ENCODE measurements around the gene SERTAD2. TPM values are rescaled to one million over a fixed set of nuclear protein-coding genes. Genes with fewer than 3 reads are reported as not detected.

The SERTAD2 gene
- total RNA-seq, 1 donor from 2014 or later = 21.9 TPM

- ATAC-seq = peak; percentile 14
Measured at GRCh38 chr2:64646007-64646880, 7.5 kb downstream of the SERTAD2 start.

DNA sequence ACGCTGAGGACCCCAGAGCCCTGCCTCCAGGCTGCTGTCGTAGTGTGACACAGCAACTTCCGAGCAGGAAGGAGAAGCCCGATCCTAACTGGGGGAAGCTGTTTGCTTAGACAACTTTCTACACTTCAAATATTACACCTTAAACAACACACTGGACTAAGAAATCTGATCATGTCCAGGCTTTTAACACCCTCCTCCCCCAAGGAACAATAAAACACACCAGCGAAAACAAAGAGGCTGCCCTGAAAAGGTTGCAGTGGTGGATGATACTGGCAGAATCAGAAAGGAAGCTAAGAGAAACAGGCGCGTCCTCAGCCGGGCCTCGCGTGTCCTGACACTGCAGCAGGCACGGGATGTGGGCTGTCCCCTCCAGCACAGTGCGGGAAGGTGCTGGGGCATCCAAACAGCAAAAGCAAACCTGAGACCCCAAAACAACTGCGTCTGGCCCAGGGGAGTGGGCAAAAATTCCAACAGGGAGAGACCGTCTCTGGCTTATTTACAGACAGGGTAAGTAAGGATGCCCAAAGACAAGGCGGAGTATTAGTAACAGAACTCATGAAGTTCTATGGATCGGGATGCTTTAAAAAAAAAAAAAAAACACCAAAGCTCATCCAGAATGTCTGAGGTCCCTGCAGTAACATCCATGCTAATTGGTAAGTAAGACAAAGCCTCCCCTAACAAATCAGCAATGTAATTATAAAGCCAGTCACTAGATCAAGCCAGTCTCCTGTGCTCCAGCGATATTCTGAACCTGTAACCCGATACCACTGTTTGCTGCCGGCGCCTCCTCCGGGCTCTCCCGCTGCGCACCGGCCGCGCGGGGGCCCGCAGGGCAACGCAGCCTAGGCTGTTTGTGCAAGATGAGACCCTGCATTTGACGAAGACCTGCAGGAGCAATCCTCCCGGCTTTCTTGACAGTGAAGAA is 9.0 kb downstream of the SERTAD2 start:
- peak; percentile 66 for ATAC-seq

GRCh38 chr2:64643838-64644457 is 9.8 kb downstream of the SERTAD2 start:
- peak; percentile 9 for ATAC-seq

GRCh38 chr2:64641599-64641998 is 12.1 kb downstream of the SERTAD2 start:
- no peak for ATAC-seq

DNA sequence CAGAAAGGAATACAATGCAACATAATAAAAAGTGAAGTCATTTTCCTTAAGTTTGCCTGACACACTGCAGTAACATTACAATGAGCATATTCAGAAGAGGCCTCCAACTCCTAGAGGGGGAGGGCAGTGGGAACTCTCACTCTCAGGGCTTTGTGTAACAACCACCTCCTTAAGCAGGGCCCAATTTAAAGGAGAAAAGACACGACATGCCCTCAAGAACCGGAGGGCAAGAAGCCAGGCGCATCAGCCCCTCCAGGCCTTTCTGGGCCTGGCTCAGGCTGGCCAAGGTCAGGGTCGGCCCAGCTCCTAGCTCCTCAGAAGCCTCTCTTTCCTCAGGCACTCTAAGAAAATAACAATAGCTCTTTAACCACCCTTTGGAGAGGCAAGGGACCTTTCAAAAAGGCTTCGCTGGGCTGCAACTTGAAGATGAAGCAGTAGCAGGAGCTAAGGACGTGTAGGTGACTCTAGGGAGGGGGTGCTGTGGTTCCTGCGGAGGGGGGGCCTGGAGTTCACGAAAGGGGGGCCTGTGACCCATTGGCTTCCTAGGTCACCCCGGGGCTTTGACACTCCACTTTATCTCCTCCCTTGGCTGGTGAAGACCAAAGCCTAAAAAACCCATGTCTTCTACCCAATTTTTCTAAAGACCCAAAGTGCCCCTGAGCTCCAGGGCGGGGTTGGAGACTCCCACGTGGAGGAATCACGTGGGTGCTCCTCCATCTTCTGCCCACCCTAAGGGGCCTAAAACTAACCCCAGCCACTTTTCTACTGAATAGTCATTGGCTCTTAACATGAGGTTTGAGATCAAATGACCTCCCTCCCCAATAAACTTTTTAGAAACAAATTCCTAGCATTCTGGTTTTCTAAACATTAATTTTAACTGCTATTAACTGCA is 13.3 kb downstream of the SERTAD2 start:
- ATAC-seq = no peak

- ATAC-seq = no peak
Measured at GRCh38 chr2:64639691-64640090, 14.0 kb downstream of the SERTAD2 start.

DNA sequence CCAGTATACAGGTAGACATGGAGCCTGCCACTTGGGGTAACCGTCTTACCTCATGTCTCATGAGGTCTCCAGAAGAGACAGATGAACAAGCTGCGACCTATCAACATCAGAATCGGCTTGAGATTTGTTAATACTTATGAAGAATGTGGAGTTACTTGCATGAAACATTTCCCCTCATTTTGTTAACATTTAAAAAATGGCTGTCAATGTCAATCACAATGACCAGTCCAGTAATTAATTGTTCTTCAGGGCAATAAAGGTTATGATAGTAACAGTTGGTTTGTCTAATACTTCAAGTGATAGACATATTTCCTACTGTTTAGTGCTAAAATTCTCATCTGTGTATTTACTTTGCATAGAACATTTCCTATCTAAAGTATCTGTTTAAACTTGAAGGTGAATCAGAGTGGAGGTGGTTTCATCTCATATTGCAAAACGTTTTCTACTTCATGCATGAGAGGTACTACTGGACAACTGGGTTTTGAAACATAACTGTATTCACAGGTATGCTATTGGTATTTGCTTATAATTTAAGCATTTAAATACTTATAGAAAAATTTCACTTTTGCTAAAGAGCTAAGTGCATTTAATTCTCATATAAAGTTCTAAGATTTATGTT is 15.1 kb downstream of the SERTAD2 start:
- peak; percentile 19 for ATAC-seq

DNA sequence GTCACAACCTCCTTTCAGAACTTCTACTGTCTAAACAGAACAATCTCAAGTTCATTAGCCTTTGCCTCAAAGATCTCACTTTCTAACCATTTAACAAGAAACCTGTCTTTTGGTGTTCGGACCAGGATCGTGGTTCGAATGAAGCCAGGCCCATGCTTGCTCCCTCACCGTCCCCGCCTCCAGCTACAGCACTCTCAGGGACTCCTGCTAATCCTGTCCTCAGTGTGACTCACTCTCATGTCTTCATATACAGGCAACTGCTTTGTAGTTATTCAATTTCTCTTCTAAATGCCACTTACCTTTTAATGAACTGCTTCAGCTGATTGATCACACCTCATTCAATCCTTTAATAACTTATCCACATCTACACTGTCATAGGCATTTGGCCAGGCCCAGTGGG is 15.8 kb downstream of the SERTAD2 start:
- peak; percentile 85 for ATAC-seq

GRCh38 chr2:64637000-64637635 is 16.6 kb downstream of the SERTAD2 start:
- ATAC-seq = peak; percentile 14

DNA sequence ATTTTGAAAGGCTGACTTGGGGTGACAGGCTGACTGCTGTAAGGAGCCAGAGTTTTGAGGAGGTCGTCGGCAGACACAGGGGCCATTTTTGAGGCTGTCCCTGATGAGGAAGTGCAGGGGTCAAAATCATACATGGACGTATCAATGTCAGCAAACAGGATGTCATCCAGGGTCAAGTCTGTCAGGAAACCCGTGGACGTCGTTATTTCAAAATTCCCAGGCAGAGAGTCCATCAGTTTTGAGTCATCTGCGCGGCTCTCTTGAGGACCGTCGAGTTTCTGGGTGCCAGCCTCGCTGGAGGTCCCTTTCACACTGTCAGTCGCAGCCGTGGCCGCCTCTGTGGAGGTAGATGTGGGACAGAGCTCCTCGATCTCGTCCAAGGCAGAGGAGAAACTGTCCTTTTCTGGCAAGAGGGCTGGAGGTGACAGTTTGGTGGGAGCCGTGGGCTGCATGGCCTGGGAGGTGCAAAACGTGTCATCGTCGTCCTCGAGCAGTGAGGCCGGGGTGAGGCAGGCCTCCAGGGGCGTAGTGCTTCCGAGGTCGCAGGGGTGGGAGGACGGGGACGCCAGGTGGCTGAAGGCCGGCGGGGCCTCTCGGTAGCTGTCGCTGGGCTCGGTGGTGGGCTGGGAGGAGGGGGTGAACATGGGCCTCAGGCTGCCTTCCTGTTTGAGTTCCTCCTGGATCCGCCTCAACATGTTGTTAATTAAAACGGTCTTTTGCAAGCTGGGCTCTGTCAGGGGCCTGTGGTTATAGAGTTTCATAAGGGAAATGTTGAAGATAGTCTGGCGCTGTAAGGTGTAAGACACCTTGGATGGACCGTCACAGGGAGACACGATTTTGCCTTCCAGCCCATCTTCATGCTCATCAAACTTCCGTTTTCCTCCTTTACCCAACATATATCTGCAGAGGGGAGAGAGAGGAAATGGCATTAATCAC is 17.5 kb downstream of the SERTAD2 start:
- no peak for ATAC-seq

DNA sequence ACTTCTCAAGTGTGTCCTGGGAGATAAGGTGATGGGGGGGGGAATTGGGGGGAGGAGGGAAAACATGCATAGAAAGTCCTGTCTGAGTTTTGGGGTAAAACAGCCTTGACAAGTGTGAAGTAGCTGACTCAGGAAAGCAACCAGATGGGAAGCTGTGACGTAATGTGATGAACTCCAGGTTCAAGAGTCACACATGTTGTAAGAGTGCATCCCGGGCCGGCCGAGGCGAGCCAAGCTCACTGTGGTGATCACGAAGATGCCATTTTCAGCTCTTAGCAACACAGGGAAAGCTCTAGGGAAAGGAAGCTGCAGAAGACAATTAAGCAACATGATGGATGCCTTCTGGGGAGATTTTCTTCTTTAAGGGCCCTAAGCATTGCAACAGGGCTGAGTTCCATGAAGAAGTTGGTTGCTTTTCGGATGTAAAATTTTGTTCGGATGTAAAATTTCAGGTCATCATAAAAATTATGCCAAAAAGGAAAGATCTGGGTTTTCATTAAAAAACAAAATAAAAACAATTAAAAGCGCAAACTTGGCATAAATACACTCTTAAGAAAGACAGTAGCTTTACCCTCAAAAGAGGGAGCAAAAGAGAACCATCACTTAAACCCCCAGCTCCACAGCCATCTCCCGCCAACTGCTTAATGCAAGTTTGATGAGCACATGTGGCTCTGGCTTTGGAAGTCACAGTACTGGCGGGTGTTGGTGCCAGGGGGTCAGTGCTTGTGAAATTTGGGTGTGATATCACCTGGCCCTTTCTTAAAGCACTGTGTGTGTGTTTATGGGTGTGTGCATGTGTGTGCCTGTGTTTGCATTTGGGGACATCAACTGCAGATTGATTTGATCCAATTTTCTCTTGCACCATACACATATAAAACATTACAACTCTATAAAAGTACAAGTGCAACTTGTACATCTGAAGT is 19.1 kb downstream of the SERTAD2 start:
- ATAC-seq = no peak

DNA sequence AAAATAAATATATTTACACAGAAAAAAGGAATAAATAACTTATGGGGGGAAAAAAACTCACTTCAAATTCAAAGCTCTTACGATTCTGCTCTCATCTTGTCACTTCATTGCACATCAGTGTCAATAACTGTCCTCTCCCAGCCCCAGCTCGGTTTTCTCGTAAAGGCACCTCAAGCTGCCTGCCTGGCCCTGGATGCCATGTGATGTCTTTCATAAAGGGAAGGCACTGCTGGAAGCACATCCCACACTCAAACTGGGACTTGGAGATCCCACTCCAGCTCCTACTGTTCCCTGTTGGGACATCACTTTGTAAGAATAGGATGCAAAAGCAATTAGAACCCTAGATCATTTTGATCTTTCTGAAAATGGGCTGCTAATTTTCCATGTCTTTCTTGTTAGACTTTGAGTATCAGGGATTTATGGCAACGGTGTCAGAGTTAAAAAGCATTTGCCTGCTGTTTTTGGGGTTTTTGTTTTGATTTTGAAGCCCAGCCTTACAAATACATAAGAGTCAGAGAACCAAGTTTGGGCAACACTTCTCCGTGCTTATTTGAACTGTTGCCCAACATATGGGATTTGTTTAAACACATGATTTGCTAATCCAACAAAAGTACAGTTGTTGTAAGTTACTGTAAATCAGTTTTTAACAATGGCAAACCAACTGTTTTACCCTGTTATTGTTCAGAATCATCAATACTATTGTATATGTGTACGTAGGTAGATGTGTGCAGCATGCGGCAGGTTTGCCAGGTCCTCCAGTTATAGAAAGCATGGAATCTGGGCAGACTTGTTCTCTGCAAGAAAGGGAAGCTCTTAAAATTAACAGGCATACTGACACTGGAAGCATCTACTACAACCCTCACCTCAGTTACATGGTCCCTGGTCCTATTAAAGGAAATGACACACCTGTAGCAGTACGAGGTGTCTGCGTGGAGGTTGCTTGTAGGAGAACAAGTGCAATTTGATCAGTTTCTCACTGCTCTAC is 20.6 kb downstream of the SERTAD2 start:
- peak; percentile 10 for ATAC-seq

DNA sequence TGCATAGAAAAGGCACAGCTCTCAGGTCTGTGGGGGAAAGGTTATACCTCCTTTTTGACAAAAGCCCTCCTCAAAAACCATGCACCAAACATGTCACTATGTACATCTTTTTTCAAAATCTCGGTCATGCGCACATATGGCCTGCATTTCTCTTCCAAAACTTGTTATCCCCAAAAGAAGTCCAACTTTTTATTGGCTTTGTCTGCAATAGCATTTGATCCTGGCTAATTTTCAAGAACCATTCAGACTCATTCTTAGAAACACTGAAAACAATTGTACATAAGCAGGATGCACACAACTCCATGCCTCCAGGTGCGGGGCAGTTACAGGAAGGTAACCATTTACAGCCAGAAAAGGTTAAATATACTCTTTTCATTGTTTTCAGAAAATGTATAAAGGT is 21.9 kb downstream of the SERTAD2 start:
- ATAC-seq = no peak

DNA sequence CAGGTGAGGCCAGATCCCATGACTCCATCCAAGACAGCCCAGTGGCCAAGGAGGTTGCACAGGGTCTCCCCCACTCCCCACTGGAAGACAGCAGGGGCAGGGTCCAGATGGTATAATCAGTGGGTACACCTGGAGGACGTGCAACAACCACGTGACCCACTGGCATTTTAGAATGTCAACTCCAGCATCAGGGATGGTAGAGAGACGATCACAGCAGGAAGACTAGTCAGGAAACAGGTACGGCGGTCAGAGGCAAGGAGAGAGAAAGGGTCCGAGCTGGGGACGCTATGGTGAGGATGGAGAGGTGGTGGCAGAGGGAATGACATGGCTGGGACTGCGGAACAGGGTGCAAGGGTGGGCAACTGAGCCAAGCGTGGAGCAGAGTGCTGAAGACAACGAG is 23.0 kb downstream of the SERTAD2 start:
- ATAC-seq = no peak

GRCh38 chr2:64629875-64630274 is 23.8 kb downstream of the SERTAD2 start:
- ATAC-seq = no peak

DNA sequence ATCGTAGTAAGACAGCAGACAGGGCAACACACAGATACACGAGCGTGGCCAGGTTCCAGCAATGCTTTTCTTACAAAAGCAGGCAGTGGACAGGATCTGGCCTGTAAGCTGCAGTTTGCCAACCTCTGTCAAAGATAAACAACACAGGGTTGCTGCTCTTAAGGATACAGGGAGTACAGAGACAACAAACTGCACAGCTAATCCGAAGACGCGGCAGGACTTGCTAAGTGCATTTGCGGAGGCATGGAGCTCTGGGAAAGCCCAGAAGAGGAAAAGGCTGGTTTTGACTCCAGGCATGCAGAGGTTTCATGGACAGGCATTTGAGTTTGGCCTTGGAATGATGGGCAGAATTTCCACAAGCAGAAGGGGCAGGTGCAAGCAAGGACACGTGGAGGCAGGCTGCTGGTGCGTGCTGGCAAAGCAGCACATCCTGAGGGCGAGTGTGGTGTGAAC is 24.4 kb downstream of the SERTAD2 start:
- peak; percentile 61 for ATAC-seq

Data from esophagus mucosa (tissue), 1 donor.